Activated CD8-positive, alpha-beta memory T cell treated with anti-CD3 and anti-CD28 coated beads, Interleukin-2, amount 50 U/mL, for 1 hour (primary cell): Measurements from ENCODE around the gene TLE4.

Experiments
- DNase-seq: peaks from one replicate; pipeline ENCODE4 v3.0.0-alpha.2; 2020; ENCODE audit errors: extremely low read depth

TLE4 gene

GRCh38 chr9:79689576-79689975 is 117.8 kb downstream of the TLE4 start:
- no peak for DNase-seq

- no peak for DNase-seq
Observed at GRCh38 chr9:79691496-79691895, 119.7 kb downstream of the TLE4 start.

DNA sequence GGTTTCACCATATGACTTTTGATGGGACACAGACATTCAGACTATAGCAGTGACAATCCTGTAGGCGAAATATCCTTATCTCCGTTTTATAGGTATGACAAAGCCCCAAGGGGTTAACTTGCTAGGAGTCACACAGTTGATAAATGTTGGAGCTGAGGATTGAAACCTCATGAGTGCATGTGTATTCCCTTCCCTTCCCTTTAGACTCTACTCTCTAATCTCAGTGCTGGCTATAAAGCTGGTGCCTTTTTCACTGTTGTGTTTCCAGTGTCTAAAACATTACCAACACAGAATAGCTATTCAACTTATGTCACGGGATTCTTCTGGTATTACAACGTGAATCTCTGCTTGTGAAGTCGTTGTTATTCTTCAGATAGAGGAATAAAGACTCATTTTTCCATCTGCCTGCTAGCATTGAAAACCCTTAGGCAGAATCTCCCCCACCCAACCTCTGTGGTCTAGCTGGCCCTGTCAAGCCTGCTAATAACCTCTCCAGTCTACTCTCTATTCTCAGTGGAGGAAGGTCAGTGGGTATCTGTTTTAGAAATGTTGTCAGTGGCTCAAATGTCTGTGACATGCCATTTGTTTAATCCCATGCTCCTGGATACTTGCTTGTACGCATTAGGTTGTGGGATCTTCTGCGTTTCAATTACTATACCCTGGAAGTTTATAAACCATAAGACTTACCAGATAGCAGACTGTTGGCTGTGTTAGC is 121.2 kb downstream of the TLE4 start:
- no peak for DNase-seq

- no peak for DNase-seq
Observed at GRCh38 chr9:79693750-79694149, 122.0 kb downstream of the TLE4 start.

GRCh38 chr9:79694208-79694607 is 122.4 kb downstream of the TLE4 start:
- no peak for DNase-seq

DNA sequence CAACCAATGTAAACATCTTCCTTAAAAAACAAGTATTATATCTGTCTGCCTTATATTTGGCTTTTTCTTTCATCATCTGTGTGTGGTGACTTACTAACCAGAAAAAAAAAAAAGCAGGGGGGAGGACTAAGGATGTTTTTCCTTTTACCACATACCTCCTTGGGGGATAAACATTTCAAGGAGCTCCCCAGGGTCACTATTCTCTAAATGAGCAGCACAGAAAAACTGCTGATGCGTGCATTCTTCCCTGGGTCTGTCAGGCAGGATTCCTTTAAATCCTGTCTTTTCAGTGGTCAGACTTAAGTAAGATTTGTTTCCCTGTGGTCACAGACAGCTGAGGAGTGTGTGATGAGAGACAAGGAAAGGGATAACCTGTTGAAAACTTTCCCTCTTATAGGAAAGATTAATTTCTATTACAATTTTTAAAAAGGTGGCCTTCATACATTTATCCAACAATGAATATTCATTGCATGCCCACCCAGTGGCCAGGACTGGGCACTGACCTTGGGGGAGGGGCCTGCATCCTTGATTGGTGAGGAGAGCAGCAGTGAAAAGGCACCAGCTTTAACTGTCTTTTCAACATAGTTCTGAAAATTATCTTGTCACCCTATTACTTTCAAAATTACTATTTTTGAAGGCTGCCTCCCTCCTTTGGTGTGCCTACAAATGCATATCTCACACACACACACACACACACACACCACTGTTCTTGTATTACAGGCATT is 123.1 kb downstream of the TLE4 start:
- no peak for DNase-seq

- no peak for DNase-seq
Observed at GRCh38 chr9:79695531-79696175, 123.9 kb downstream of the TLE4 start.

- no peak for DNase-seq
Observed at GRCh38 chr9:79698967-79699366, 127.2 kb downstream of the TLE4 start.

DNA sequence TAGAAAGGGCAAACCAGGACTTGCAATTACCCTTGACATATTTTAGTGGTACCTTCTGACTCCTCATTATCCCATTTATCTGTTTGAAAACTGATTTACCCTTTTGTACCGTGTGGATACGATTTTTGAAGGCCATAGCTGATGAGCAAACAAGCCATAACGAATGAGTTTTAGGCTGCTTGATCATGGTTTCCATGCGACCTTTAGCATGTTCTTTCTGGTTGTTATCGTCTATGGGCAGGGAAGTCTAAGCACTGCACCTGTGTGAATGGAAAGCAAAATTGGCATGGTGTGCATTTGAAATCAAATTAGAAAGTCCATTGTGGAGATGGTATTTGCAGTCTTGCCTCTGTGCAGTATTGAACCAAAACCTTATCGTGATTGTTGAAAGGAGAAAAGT is 127.7 kb downstream of the TLE4 start:
- DNase-seq: no peak

GRCh38 chr9:79700607-79701360 is 129.0 kb downstream of the TLE4 start:
- DNase-seq: no peak

DNA sequence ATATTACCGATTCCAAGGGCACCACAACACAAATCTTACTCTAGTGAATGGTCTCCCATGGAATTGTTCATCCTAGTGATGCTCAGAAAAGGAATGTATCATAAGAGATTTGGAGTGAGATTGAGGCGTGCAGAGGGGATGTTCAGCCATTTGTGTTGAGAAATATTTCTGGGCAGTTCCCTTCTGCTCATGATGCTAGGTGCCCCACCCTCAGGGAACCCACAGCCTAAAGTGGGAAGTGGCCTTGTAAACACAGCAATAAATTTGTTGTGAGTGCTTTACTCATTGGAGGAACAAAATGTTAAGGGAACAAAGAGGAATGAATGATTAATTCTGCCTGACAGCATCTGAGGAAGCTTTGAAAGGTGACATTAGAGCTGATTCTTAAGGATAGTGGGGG is 129.9 kb downstream of the TLE4 start:
- DNase-seq: no peak

- no peak for DNase-seq
Observed at GRCh38 chr9:79705704-79706103, 133.9 kb downstream of the TLE4 start.

DNA sequence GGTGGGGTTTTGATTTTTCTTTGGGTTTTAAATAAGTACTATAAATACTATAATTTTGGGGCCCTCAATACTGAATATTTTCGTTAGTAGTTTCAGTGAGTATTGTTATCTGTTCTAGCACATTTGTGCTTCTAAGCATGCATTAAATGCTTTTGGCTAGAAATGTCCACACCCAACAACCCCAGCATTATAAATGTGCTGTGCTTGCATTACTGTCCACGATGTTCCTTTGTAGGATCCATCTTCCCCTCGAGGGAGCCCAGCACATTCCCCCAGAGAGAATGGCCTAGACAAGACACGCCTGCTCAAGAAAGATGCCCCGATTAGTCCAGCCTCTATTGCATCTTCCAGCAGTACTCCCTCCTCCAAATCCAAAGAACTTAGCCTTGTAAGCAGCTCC is 134.7 kb downstream of the TLE4 start:
- no peak for DNase-seq

GRCh38 chr9:79707589-79707988 is 135.8 kb downstream of the TLE4 start:
- no peak for DNase-seq

DNA sequence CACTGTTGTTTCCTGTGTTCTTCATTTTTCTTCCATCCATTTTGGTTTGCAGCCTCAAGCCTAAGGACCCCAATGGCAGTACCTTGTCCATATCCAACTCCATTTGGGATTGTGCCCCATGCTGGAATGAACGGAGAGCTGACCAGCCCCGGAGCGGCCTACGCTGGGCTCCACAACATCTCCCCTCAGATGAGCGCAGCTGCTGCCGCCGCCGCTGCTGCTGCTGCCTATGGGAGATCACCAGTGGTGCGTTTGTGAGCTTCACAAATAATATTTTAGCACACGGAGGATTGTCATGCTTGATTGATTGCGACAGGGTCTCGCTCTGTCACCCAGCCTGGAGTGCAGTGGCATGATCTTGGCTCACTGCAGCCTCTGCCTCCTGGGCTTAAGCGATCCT is 136.8 kb downstream of the TLE4 start:
- no peak for DNase-seq

- no peak for DNase-seq
Observed at GRCh38 chr9:79709743-79710674, 138.2 kb downstream of the TLE4 start.

GRCh38 chr9:79711874-79712273 is 140.1 kb downstream of the TLE4 start:
- DNase-seq: no peak

- no peak for DNase-seq
Observed at GRCh38 chr9:79719021-79719420, 147.3 kb downstream of the TLE4 start.

DNA sequence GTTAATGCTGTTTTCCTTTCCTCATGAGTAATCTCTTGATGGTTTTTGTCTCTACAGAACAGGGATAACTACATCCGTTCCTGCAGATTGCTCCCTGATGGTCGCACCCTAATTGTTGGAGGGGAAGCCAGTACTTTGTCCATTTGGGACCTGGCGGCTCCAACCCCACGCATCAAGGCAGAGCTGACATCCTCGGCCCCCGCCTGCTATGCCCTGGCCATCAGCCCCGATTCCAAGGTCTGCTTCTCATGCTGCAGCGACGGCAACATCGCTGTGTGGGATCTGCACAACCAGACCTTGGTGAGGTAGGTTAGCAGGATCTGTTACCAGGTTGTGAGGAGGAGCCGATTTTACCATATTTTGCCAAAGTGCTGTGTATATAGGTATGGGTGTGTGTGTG is 148.2 kb downstream of the TLE4 start:
- no peak for DNase-seq

GRCh38 chr9:79731171-79731890 is 159.6 kb downstream of the TLE4 start:
- no peak for DNase-seq
